ENCODE data around the gene LHFPL3.

The LHFPL3 gene

GRCh38 chr7:104415700-104416099 is 87.3 kb downstream of the LHFPL3 start:
- Histone ChIP-seq H3K4me2 (ENCODE audit: low read length) (no peak overlapping the region), H4K12ac (ENCODE audit: low read depth, low read length) (no peak overlapping the region), H3K36me3 (ENCODE audit: control insufficient read depth in 1 of 2, insufficient read depth in 2 of 2, low read length in 2 of 2) (no peaks in the 10 kb centered on the region), H3K9me3 (ENCODE audit: insufficient read depth, low read depth, low read length) (no peaks in the 10 kb centered on the region), H2AFZ (ENCODE audit: insufficient read depth, low read length, poor library complexity) (no peak overlapping the region), H3K4me1 (ENCODE audit: control insufficient read depth in 1 of 2, insufficient read depth in 2 of 2, low read length in 2 of 2) (no peaks in the 10 kb centered on the region), H3K4ac (ENCODE audit: low read depth, low read length) (no peak overlapping the region), H2AK5ac (ENCODE audit: low read length) (no peak overlapping the region), H3K23ac (ENCODE audit: low read length) (no peak overlapping the region), H4K8ac (ENCODE audit: low read depth, low read length) (no peak overlapping the region), H3K79me2 (ENCODE audit: control insufficient read depth, insufficient read depth, low read length, poor library complexity) (no peaks in the 10 kb centered on the region), H4K91ac (ENCODE audit: low read depth, low read length) (no peak overlapping the region), H3K18ac (ENCODE audit: low read length) (no peak overlapping the region), H3K4me3 (ENCODE audit: low read depth, low read length) (no peak overlapping the region), H2BK5ac (ENCODE audit: low read depth, low read length, poor library complexity) (no peak overlapping the region), H3K27me3 (ENCODE audit: insufficient read depth, low read length) (no peaks in the 10 kb centered on the region), H3K9ac (ENCODE audit: low read length) (no peak overlapping the region), H2BK12ac (ENCODE audit: low read length) (no peak overlapping the region), H3K27ac (ENCODE audit: low read depth, low read length) (no peak overlapping the region), H2BK120ac (ENCODE audit: insufficient read depth, low read length, poor library complexity) (no peak overlapping the region), H3K14ac (ENCODE audit: low read length) (no peak overlapping the region), H3K79me1 (ENCODE audit: low read length) (no peaks in the 10 kb centered on the region)
- no peak for DNase-seq
- WGBS (ENCODE audit: extremely low coverage, insufficient coverage, insufficient read length), result no CpG with 5 or more reads among the region's 2 CpGs

- H2AFZ ChIP-seq (ENCODE audit: insufficient read depth, low read length, poor library complexity), result no peak overlapping the region
- no peak overlapping the region for H2BK5ac ChIP-seq (ENCODE audit: low read depth, low read length, poor library complexity)
- no peak overlapping the region for H3K23ac ChIP-seq (ENCODE audit: low read length)
- no peaks in the 10 kb centered on the region for H3K79me2 ChIP-seq (ENCODE audit: control insufficient read depth, insufficient read depth, low read length, poor library complexity)
- H3K4me3 ChIP-seq (ENCODE audit: low read depth, low read length), result no peak overlapping the region
- H3K18ac ChIP-seq (ENCODE audit: low read length), result no peak overlapping the region
- no peak overlapping the region for H4K8ac ChIP-seq (ENCODE audit: low read depth, low read length)
- no peak for DNase-seq
- no peak overlapping the region for H3K27ac ChIP-seq (ENCODE audit: low read depth, low read length)
- H2BK120ac ChIP-seq (ENCODE audit: insufficient read depth, low read length, poor library complexity), result no peak overlapping the region
- no peaks in the 10 kb centered on the region for H3K79me1 ChIP-seq (ENCODE audit: low read length)
- no peak overlapping the region for H2BK12ac ChIP-seq (ENCODE audit: low read length)
- no peaks in the 10 kb centered on the region for H3K36me3 ChIP-seq (ENCODE audit: control insufficient read depth in 1 of 2, insufficient read depth in 2 of 2, low read length in 2 of 2)
- H3K27me3 ChIP-seq (ENCODE audit: insufficient read depth, low read length), result no peaks in the 10 kb centered on the region
- no CpG with 5 or more reads among the region's 6 CpGs for WGBS (ENCODE audit: extremely low coverage, insufficient coverage, insufficient read length)
- no peak overlapping the region for H3K4me2 ChIP-seq (ENCODE audit: low read length)
- no peak overlapping the region for H2AK5ac ChIP-seq (ENCODE audit: low read length)
- no peak overlapping the region for H3K14ac ChIP-seq (ENCODE audit: low read length)
- H3K9ac ChIP-seq (ENCODE audit: low read length), result no peak overlapping the region
- no peak overlapping the region for H4K12ac ChIP-seq (ENCODE audit: low read depth, low read length)
- H4K91ac ChIP-seq (ENCODE audit: low read depth, low read length), result no peak overlapping the region
- H3K9me3 ChIP-seq (ENCODE audit: insufficient read depth, low read depth, low read length), result no peaks in the 10 kb centered on the region
- no peak overlapping the region for H3K4ac ChIP-seq (ENCODE audit: low read depth, low read length)
- no peaks in the 10 kb centered on the region for H3K4me1 ChIP-seq (ENCODE audit: control insufficient read depth in 1 of 2, insufficient read depth in 2 of 2, low read length in 2 of 2)
These were observed 88.5 kb downstream of the LHFPL3 start for GRCh38 chr7:104416866-104417393.

GRCh38 chr7:104431930-104432329 is 103.5 kb downstream of the LHFPL3 start:
- H4K8ac ChIP-seq (ENCODE audit: low read depth, low read length), result no peak overlapping the region
- no peak overlapping the region for H2BK5ac ChIP-seq (ENCODE audit: low read depth, low read length, poor library complexity)
- no peak overlapping the region for H3K4me3 ChIP-seq (ENCODE audit: low read depth, low read length)
- DNase-seq, result no peak
- H3K36me3 ChIP-seq (ENCODE audit: control insufficient read depth in 1 of 2, insufficient read depth in 2 of 2, low read length in 2 of 2), result no peaks in the 10 kb centered on the region
- no peaks in the 10 kb centered on the region for H3K4me1 ChIP-seq (ENCODE audit: control insufficient read depth in 1 of 2, insufficient read depth in 2 of 2, low read length in 2 of 2)
- no peak overlapping the region for H2BK120ac ChIP-seq (ENCODE audit: insufficient read depth, low read length, poor library complexity)
- H3K79me1 ChIP-seq (ENCODE audit: low read length), result no peaks in the 10 kb centered on the region
- no peak overlapping the region for H3K4ac ChIP-seq (ENCODE audit: low read depth, low read length)
- no peak overlapping the region for H3K4me2 ChIP-seq (ENCODE audit: low read length)
- no peak overlapping the region for H2AFZ ChIP-seq (ENCODE audit: insufficient read depth, low read length, poor library complexity)
- H3K9ac ChIP-seq (ENCODE audit: low read length), result no peak overlapping the region
- H4K12ac ChIP-seq (ENCODE audit: low read depth, low read length), result no peak overlapping the region
- no peak overlapping the region for H4K91ac ChIP-seq (ENCODE audit: low read depth, low read length)
- H3K27me3 ChIP-seq (ENCODE audit: insufficient read depth, low read length), result no peaks in the 10 kb centered on the region
- H3K79me2 ChIP-seq (ENCODE audit: control insufficient read depth, insufficient read depth, low read length, poor library complexity), result no peaks in the 10 kb centered on the region
- H2AK5ac ChIP-seq (ENCODE audit: low read length), result no peak overlapping the region
- no CpG with 5 or more reads among the region's 1 CpG for WGBS (ENCODE audit: extremely low coverage, insufficient coverage, insufficient read length)
- no peak overlapping the region for H3K23ac ChIP-seq (ENCODE audit: low read length)
- H3K18ac ChIP-seq (ENCODE audit: low read length), result no peak overlapping the region
- H3K14ac ChIP-seq (ENCODE audit: low read length), result no peak overlapping the region
- H3K27ac ChIP-seq (ENCODE audit: low read depth, low read length), result no peak overlapping the region
- no peaks in the 10 kb centered on the region for H3K9me3 ChIP-seq (ENCODE audit: insufficient read depth, low read depth, low read length)
- H2BK12ac ChIP-seq (ENCODE audit: low read length), result no peak overlapping the region

GRCh38 chr7:104434129-104434528 is 105.7 kb downstream of the LHFPL3 start:
- no peak overlapping the region for H3K9ac ChIP-seq (ENCODE audit: low read length)
- H4K8ac ChIP-seq (ENCODE audit: low read depth, low read length), result no peak overlapping the region
- no peak overlapping the region for H3K14ac ChIP-seq (ENCODE audit: low read length)
- H3K79me1 ChIP-seq (ENCODE audit: low read length), result no peaks in the 10 kb centered on the region
- H4K91ac ChIP-seq (ENCODE audit: low read depth, low read length), result no peak overlapping the region
- H2AK5ac ChIP-seq (ENCODE audit: low read length), result no peak overlapping the region
- H3K4ac ChIP-seq (ENCODE audit: low read depth, low read length), result no peak overlapping the region
- H4K12ac ChIP-seq (ENCODE audit: low read depth, low read length), result no peak overlapping the region
- no peak overlapping the region for H2BK5ac ChIP-seq (ENCODE audit: low read depth, low read length, poor library complexity)
- no peak overlapping the region for H3K23ac ChIP-seq (ENCODE audit: low read length)
- H3K18ac ChIP-seq (ENCODE audit: low read length), result no peak overlapping the region
- H2BK12ac ChIP-seq (ENCODE audit: low read length), result no peak overlapping the region
- no peak overlapping the region for H2BK120ac ChIP-seq (ENCODE audit: insufficient read depth, low read length, poor library complexity)
- H3K27ac ChIP-seq (ENCODE audit: low read depth, low read length), result no peak overlapping the region
- no peaks in the 10 kb centered on the region for H3K36me3 ChIP-seq (ENCODE audit: control insufficient read depth in 1 of 2, insufficient read depth in 2 of 2, low read length in 2 of 2)
- H2AFZ ChIP-seq (ENCODE audit: insufficient read depth, low read length, poor library complexity), result no peak overlapping the region
- no peak overlapping the region for H3K4me2 ChIP-seq (ENCODE audit: low read length)
- no peaks in the 10 kb centered on the region for H3K79me2 ChIP-seq (ENCODE audit: control insufficient read depth, insufficient read depth, low read length, poor library complexity)
- no CpG with 5 or more reads among the region's 2 CpGs for WGBS (ENCODE audit: extremely low coverage, insufficient coverage, insufficient read length)
- no peaks in the 10 kb centered on the region for H3K4me1 ChIP-seq (ENCODE audit: control insufficient read depth in 1 of 2, insufficient read depth in 2 of 2, low read length in 2 of 2)
- no peak overlapping the region for H3K4me3 ChIP-seq (ENCODE audit: low read depth, low read length)
- DNase-seq, result no peak
- H3K9me3 ChIP-seq (ENCODE audit: insufficient read depth, low read depth, low read length), result no peaks in the 10 kb centered on the region
- H3K27me3 ChIP-seq (ENCODE audit: insufficient read depth, low read length), result no peaks in the 10 kb centered on the region

All from trophoblast cell (in vitro differentiated cells and primary cell).